ENCODE results near the gene CRISPLD2.

Gene CRISPLD2

DNA sequence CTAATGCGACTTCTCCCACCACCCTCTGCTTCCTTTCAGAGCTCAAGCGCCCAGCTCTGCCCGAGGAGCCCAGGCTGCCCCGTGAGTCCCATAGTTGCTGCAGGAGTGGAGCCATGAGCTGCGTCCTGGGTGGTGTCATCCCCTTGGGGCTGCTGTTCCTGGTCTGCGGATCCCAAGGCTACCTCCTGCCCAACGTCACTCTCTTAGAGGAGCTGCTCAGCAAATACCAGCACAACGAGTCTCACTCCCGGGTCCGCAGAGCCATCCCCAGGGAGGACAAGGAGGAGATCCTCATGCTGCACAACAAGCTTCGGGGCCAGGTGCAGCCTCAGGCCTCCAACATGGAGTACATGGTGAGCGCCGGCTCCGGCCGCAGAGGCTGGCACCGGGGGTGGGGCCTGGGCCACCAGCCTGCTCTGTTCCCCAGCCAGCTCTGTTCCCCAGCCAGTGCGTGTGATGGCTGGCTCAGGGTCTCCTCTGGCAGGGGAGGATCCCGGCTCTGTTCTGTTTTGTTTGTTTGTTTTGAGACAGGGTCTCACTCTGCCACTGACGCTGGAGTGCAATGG lies 18.7 kb downstream of the CRISPLD2 start:
- DNase-seq (ENCODE audit: extremely low read depth in 1 of 2, low read depth in 1 of 2): no peak

DNA sequence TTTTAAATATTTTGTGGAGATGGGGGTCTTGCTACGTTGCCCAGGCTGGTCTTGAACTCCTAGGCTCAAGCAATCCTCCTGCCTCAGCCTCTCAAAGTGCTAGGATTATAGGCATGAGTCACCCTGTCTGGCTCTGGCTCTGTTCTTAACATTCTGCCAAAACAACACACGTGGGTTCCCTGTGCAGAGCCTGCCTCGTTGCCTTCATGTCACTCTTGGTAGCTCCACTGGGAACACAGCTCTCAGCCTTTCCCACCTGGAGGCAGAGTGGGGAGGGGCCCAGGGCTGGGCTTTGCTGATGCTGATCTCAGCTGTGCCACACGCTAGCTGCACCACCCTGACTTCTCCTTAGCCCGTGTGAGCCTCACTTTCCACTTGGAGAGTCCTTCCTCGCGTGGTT lies 19.3 kb downstream of the CRISPLD2 start:
- no peak for DNase-seq (ENCODE audit: extremely low read depth in 1 of 2, low read depth in 1 of 2)

DNA sequence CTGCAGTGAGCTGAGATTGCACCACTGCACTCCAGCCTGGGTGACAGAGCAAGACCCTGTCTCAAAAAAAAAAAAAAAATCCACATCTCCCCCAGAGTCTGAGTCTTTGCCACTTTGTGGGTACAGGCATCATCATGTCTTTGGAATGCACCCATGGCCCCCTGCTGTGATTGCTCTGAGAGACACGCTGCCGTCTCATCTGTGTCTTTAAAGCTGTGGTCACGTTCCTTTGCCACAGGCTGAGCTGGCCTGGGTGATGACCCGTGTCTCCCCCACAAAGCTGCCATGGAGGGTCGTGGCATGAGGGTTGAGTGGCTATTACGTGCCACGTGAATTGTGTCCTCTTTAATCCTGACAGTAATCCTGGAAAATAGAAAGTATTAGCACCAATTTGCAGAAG lies 20.2 kb downstream of the CRISPLD2 start:
- no peak for DNase-seq (ENCODE audit: extremely low read depth in 1 of 2, low read depth in 1 of 2)

DNA sequence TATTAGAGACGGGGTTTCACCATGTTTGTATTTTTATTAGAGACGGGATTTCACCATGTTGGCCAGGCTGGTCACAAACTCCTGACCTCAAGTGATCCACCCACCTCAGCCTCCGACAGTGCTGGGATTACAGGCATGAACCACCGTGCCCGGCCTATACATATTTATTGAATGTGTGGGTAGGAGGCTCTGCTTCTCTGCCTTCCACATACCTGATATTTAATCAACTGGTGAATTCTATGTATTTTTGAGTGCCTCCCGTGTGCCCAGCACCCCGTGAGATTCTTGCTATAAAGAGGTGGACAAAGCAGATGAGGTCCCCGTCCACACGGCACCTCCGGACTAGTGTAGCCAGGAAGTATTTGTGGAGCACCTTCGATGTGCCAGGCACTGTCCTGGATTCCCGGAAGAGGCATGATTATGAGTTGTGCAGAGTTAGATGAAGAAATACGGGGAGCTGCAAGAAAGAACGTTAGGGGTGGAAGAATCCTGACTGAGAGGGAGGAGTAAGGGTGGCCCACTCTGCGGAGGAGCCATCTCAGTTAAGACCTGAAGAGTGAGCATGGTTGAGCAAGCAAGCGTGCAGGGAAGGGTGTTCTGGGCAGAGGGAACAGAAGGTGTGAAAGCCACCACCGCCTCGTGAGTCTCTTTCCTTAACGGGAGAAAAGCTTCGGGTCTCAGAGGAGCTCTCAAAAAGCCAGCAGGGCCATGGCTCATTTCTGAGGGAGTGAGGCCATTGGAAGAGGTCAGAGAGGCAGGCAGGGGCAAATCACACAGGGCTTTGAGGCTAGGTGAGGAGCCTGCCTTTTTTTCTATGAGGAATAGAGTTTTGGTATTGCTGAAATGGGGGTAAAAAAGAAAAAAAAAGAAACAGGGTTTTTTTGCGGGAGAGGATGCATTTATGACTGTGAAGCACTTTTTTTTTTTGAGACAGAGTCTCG lies 21.2 kb downstream of the CRISPLD2 start:
- no peak for DNase-seq (ENCODE audit: extremely low read depth in 1 of 2, low read depth in 1 of 2)

DNA sequence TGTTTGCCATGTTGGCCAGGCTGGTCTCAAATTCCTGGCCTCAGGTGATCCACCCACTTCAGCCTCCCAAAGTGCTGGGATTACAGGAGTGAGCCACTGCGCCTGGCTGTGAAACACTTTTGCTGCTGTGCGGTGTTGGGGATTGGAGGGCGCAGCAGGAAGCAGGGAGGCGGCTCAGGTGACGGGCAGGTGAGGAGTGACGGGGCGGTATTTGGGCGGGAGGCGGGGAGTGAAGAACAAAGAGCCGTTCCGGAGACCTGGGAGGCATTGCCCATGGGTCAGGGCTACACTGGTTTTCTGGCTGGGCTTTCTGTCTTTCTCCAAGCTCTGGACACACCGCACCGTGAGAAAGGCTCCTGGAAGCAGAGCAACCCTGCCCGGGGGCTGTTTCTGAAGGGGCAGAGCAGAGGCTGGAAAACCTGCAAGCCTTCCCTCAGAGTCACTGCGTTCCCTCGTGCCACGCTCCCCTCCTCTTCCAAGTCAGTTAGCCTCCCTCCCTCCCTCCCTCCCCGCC lies 22.1 kb downstream of the CRISPLD2 start:
- no peak for DNase-seq (ENCODE audit: extremely low read depth in 1 of 2, low read depth in 1 of 2)

DNA sequence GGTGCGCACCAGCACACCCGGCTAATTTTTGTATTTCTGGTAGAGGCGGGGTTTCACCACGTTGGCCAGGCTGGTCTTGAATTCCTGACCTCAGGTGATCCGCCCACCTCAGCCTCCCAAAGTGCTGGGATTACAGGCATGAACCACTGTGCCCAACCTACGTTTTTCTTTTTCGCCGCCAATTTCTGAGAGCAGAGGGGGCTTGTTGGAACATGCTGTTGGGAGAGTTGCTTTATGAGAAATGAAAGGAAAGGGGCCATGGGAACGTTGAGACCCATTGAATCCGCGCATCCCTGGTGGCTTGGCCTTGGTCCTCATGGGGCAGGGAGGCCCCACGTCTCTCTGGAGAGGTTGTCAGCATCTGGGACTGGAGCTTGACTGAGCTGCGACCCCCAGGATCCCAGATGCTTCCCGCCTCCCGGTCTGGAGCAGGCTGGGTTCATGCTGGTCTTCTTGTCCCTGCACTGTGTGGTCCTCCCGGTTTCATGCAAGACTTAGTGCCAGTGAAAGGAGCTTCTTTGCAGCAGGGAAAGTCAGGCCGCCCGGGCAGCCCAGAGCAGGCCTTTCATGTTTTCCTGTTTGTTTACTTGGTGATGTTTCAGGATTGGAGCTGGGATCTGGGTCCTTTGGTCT lies 22.8 kb downstream of the CRISPLD2 start:
- no peak for DNase-seq (ENCODE audit: extremely low read depth in 1 of 2, low read depth in 1 of 2)

DNA sequence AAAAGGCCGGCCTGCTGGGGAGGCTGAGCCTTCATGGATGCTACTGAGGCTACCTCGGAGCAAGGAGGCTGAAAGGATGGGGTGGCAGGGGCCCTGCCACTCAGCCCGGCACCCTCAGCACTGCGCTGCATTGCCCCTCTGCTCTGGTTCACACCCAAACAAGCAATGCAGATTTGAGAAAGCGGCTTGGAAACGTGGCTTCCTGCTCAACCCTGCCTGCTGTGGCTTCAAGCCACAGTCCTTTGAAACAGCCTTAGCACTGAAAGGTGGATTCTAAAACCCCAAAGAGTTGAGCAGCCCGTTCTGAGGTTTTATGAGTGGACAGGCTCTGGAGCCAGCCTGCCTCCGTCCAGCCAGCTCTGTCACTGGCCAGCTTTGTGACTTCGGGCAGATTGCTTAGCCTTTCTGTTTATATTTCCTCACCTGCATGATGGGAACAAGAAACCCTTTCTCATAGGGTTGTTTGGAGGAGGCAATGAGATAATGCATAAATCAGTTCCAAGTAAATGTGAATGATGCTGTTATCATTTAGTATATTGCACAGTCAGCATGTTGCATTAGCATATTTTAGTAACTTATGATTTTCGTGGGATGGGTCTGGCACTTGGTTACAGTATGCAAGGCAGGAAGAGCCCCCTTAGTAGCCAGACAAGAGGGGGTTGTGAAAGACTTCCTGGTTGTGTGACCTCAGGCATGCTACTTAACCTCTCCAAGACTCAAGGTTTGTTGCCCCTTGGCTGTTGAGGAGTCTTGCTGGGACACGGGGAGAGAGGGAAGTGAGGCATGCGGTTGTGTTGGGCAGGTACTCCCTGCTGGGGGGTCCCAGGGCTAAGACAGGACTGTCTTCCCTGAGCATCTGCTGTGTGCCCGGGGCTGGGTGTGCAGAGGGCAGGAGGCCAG lies 23.6 kb downstream of the CRISPLD2 start:
- no peak for DNase-seq (ENCODE audit: extremely low read depth in 1 of 2, low read depth in 1 of 2)

DNA sequence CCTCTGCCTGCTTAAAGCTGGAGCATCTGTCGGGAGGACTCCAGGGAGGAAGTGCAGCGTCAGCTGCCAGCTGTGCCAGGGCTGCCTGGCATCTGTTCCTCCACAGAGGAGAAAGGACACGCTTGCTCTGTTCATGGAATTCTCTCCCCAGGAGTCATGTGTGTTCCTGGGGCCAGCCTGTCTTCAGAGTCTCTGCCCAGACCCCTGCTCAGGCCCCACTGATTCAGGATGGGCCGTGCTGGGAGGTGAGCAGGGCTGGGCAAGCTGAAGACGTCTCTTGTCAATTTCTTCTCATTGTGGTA lies 24.2 kb downstream of the CRISPLD2 start:
- no peak for DNase-seq (ENCODE audit: extremely low read depth in 1 of 2, low read depth in 1 of 2)

DNA sequence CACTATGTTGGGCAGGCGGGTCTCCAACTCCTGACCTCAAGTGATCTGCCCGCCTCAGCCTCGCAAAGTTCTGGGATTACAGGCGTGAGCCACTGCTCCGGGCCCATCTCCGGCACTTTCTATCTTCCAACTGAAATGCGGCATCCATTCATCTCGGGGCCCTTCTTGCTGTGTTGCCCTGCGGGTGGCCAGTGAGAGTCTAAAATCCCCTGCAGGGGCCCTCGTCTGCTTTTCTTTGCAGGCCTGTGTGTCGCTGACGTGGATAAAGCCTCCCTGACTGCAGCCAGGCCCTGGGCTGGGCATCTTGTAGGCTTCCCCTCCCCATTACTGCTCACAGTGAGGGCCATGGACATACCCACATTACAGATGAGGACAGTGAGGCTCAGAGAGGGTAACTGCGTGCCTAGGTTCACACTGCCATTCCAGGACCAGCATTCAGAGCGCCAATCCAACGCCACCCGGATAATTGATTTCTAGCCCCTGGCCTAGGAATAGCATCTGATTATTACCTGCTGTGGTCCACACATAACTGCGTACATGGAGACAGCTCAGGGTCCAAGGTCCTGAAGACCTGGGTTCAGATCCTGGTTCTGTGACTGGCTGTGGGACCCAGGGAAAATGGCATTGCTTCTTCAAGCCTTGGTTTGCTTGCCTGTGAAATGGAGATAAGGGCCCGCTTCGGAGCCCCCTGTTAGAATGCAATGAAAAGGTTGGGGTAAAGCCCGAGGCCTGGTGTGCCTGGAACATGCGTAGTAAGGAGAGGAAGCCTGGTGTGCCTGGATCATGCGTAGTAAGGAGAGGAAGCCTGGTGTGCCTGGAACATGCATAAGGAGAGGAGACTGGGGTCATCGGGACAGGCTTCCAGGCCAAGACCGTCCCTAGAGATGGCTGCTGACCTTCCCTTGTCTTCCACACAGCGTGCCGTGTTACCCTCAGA lies 25.0 kb downstream of the CRISPLD2 start:
- DNase-seq (ENCODE audit: extremely low read depth in 1 of 2, low read depth in 1 of 2): no peak

DNA sequence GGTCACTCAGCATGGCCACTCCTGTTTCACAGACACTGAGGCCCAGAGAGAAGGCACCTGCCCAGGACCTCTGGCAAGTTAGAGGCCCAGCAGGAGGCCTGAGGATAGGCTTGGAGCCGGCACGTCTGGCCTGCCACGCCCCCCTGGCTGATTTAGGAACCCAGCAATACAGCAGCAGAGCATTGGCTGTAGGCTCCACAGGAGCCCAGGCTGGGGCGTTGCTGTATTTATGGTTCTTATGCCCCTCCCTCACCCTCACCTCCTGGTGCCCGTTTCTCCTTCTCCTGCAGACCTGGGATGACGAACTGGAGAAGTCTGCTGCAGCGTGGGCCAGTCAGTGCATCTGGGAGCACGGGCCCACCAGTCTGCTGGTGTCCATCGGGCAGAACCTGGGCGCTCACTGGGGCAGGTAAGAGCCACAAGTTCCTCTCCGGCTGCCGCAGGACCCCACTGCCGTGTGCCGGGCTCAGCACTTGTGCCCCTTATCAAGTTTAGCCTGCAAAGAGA lies 25.8 kb downstream of the CRISPLD2 start:
- DNase-seq (ENCODE audit: extremely low read depth in 1 of 2, low read depth in 1 of 2): no peak

DNA sequence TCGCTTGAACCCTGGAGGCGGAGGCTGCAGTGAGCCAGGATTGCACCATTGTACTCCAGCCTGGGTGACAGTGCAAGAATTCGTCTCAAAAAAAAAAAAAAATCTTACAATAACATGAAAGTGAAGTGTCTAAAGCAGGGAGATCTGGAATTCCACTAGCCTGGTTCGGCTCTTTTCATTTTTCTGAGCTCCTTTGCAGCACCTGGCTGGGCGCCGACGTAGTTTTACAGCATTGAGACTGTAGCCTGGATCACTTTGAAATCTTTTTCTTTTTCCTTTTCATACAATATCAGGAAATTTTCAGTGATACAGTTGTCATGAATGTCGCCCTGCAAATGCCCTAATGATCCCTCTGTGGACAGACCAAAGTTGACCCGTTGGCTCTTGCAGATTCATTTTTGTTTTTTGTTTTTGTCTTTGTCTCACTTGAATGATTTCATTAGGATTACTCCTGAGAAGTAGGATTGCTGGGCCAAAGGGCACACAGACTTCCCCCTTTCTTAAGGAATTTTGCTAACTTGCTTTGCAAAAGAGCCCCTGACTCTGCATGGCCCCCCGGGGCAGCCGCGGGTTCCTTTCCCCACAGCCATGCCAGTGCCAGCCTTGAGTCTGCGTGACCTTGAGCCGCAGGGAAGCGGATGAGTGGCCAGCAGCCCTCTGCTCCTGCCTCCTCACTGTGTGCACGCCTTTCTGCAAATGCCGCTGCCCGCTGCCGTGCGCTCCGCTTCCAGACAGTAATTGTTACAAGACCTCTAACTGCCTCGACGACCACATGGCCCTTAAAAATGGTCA lies 28.0 kb downstream of the CRISPLD2 start:
- DNase-seq (ENCODE audit: extremely low read depth in 1 of 2, low read depth in 1 of 2): no peak

DNA sequence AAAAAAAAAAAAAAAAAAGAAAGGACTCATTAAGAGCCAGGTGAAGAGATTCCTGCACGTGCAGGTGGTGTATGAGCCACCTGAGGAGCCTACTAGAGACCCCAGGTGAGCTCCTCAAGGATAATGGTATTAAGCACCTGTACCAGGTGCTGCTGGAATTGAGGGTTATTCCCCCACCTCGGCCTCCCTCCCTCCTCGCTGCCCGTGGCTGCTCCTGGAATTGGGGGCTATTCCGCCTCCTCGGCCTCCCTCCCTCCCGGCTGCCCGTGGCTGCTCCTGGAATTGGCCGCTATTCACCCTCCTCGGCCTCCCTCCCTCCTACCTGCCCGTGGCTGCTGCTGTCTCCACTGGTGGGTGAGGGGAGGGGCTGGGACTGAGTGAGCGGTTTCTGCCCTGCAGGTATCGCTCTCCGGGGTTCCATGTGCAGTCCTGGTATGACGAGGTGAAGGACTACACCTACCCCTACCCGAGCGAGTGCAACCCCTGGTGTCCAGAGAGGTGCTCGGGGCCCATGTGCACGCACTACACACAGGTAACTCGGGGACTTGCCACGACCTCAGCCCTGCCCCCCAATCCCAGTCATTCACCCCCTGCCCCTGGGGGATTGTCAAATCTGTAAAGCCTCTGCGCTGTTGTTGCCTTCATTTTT lies 29.3 kb downstream of the CRISPLD2 start:
- no peak for DNase-seq (ENCODE audit: extremely low read depth in 1 of 2, low read depth in 1 of 2)

DNA sequence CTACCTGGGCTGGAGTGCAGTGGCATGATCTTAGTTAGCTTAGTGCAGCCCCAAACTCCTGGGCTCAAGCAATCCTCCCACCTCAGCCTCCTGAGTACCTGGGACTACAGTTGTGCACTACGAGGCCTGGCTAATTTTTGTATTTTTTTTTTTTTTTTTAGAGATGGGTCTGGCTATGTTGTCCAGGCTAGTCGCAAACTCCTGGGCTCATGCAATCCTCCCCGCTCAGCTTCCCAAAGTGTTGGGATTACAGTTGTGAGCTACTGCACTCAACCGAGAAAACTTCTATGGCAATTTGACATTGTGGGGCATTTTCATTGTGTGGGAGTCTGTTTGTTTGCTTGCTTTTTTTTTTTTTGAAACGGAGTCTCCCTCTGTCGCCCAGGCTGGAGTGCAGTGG lies 30.0 kb downstream of the CRISPLD2 start:
- DNase-seq (ENCODE audit: extremely low read depth in 1 of 2, low read depth in 1 of 2): no peak

DNA sequence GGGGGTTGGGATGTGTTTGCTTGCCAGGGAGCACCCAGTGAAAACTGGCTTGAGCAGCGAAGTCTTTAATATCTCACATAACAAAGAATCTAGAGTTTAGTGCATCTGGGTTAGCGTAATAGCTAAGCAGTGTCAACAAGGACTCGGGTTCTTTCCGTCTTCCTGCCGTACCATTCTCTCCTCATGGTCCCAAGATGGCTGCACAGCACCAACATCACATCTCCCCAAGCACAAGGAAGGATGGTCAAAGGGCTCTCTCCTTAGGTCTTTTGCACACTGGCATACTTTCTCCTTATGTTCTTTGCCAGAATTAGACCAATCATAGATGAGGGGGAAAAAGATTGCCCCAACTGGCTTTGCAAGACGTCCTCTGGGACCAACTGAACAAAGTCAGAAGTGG lies 30.9 kb downstream of the CRISPLD2 start:
- DNase-seq (ENCODE audit: extremely low read depth in 1 of 2, low read depth in 1 of 2): no peak

DNA sequence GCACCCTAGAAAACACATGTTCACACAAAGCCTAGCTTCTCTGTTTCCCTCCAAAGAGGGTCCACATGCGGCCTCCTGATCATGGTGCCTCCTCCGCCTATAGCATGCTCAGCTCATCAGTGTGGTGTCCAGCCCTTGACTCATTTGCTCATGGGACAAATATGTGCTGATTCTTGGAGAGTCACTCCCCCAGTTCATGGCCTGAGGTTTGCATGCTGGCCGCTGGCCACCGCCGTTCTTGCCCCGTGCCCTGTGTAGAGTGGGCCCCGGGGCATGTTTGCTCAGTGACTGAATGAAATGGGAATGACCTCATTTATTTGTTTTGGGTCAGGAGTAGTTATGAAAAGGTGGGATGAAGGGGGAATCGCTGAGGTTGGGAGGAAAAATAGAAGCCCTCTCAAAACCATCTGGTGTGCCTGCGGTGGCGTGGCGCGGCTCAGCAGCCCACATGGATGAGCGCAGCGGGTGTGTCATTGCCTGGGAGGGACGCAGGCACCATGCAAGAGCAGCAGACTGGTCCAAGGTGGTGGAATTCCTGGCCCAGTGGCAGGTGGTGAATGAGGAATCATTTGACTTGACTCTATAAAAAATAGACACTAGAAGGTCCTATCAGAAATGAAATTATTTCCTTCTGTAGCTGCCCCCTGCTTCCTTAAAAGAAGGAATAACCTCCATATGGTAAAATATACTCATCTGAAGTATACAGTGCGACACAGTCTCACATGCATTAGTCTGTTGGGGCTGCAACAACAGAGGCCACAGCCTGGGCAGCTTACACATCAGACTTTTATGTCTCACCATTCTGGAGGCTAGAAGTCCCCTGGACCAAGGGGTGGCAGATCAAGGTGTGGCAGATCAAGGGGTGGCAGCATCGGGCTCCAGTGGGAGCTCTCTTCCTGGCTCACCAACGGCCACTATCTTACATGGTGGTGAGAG lies 31.7 kb downstream of the CRISPLD2 start:
- DNase-seq (ENCODE audit: extremely low read depth in 1 of 2, low read depth in 1 of 2): no peak

DNA sequence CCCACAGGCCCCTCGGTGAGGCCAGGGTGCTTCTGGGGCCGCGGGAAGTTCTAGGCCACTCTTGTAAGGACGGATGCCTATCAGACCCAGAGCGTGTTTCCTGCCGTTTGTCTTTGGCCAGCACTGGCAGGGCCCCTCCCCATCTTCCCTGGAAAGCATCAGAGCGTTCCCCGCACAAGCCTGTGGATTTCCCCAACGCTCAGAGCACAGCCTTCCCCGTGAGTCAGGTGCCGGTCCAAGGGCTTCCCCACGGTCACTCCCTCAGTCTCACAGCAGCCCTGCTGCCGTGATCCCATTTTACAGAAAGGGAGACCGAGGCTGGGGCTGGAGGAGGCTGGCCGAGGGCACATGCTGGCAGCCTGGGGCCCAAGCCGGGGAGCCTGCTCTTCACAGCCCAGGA lies 33.7 kb downstream of the CRISPLD2 start:
- no peak for DNase-seq (ENCODE audit: extremely low read depth in 1 of 2, low read depth in 1 of 2)

DNA sequence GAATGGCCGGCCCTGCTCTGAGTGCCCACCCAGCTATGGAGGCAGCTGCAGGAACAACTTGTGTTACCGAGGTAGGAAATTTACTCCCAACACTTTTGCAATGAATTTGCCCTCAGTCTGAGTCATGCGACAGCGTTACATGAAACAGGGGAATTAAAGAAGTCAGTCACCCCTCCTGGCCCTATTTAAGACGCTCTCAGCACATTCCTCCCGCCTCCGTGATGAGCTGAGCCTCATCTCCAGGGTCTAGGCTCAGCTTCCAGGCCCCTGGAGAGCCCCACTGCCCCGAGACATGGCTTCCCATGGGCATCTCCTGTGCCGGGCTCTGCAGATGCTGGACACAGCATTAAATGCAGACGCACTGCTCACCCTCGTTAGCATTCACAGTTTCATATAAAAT lies 35.0 kb downstream of the CRISPLD2 start:
- no peak for DNase-seq (ENCODE audit: extremely low read depth in 1 of 2, low read depth in 1 of 2)

Measured in stimulated activated CD8-positive, alpha-beta memory T cell treated with anti-CD3 and anti-CD28 coated beads, Interleukin-7, amount 100 ng/mL, for 48 hours (primary cell).